Ishikawa (cell line): Measurements from ENCODE around the gene CSNK1D.

ENCODE experiments used
- CEBPB ChIP-seq: IDR thresholded peaks from 2 replicates; pipeline ENCODE4 v1.6.1; 2012
- CREB1 ChIP-seq: IDR thresholded peaks from 2 replicates; pipeline ENCODE4 v1.6.1; 2012; ENCODE audit warnings: low read depth
- EGR1 ChIP-seq: IDR thresholded peaks from 2 replicates; pipeline ENCODE4 v1.6.1; 2012
- EP300 ChIP-seq: IDR thresholded peaks from 2 replicates; pipeline ENCODE4 v1.6.1; 2012; ENCODE audit warnings: borderline replicate concordance
- FOXM1 ChIP-seq: IDR thresholded peaks from 2 replicates; pipeline ENCODE4 v1.6.1; 2012; ENCODE audit warnings: low read depth, borderline replicate concordance
- NFIC ChIP-seq: IDR thresholded peaks from 2 replicates; pipeline ENCODE4 v1.6.1; 2012
- RAD21 ChIP-seq: IDR thresholded peaks from 2 replicates; pipeline ENCODE4 v1.6.1; 2012; ENCODE audit warnings: low read depth
- TAF1 ChIP-seq: IDR thresholded peaks from 2 replicates; pipeline ENCODE4 v1.6.1; 2012; ENCODE audit warnings: low read depth, mild to moderate bottlenecking
- TCF12 ChIP-seq: IDR thresholded peaks from 2 replicates; pipeline ENCODE4 v1.6.1; 2012; ENCODE audit warnings: low read depth
- TEAD4 ChIP-seq: IDR thresholded peaks from 2 replicates; pipeline ENCODE4 v1.6.1; 2012
- YY1 ChIP-seq: IDR thresholded peaks from 2 replicates; pipeline ENCODE4 v1.6.1; 2012; ENCODE audit warnings: low read depth
- ZBTB7A ChIP-seq: IDR thresholded peaks from 2 replicates; pipeline ENCODE4 v1.6.1; 2012; ENCODE audit warnings: low read depth
- TF ChIP-seq, protein P1 (sequence below): IDR thresholded peaks from 2 replicates; pipeline ENCODE4 v1.6.1; 2012; ENCODE audit warnings: low read depth, mild to moderate bottlenecking
- TF ChIP-seq, protein P2 (sequence below): IDR thresholded peaks from 2 replicates; pipeline ENCODE4 v1.6.1; 2012
- TF ChIP-seq, protein P3 (sequence below): IDR thresholded peaks from 2 replicates; pipeline ENCODE4 v1.6.1; 2012

CSNK1D gene

GRCh38 chr17:82245134-82246039 is 28.1 kb downstream of the CSNK1D start:
- no peak for TF ChIP-seq EP300
- no peak for TF ChIP-seq RAD21
- no peak for TF ChIP-seq CEBPB
- no peak for TF ChIP-seq CREB1
- TF ChIP-seq, protein P1, sequence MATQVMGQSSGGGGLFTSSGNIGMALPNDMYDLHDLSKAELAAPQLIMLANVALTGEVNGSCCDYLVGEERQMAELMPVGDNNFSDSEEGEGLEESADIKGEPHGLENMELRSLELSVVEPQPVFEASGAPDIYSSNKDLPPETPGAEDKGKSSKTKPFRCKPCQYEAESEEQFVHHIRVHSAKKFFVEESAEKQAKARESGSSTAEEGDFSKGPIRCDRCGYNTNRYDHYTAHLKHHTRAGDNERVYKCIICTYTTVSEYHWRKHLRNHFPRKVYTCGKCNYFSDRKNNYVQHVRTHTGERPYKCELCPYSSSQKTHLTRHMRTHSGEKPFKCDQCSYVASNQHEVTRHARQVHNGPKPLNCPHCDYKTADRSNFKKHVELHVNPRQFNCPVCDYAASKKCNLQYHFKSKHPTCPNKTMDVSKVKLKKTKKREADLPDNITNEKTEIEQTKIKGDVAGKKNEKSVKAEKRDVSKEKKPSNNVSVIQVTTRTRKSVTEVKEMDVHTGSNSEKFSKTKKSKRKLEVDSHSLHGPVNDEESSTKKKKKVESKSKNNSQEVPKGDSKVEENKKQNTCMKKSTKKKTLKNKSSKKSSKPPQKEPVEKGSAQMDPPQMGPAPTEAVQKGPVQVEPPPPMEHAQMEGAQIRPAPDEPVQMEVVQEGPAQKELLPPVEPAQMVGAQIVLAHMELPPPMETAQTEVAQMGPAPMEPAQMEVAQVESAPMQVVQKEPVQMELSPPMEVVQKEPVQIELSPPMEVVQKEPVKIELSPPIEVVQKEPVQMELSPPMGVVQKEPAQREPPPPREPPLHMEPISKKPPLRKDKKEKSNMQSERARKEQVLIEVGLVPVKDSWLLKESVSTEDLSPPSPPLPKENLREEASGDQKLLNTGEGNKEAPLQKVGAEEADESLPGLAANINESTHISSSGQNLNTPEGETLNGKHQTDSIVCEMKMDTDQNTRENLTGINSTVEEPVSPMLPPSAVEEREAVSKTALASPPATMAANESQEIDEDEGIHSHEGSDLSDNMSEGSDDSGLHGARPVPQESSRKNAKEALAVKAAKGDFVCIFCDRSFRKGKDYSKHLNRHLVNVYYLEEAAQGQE: no peak
- TF ChIP-seq ZBTB7A: no peak
- TF ChIP-seq, protein P2, sequence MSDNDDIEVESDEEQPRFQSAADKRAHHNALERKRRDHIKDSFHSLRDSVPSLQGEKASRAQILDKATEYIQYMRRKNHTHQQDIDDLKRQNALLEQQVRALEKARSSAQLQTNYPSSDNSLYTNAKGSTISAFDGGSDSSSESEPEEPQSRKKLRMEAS: no peak
- TF ChIP-seq TEAD4: no peak
- no peak for TF ChIP-seq FOXM1
- TF ChIP-seq, protein P3, sequence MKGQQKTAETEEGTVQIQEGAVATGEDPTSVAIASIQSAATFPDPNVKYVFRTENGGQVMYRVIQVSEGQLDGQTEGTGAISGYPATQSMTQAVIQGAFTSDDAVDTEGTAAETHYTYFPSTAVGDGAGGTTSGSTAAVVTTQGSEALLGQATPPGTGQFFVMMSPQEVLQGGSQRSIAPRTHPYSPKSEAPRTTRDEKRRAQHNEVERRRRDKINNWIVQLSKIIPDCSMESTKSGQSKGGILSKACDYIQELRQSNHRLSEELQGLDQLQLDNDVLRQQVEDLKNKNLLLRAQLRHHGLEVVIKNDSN: no peak
- no peak for TF ChIP-seq TCF12

DNA sequence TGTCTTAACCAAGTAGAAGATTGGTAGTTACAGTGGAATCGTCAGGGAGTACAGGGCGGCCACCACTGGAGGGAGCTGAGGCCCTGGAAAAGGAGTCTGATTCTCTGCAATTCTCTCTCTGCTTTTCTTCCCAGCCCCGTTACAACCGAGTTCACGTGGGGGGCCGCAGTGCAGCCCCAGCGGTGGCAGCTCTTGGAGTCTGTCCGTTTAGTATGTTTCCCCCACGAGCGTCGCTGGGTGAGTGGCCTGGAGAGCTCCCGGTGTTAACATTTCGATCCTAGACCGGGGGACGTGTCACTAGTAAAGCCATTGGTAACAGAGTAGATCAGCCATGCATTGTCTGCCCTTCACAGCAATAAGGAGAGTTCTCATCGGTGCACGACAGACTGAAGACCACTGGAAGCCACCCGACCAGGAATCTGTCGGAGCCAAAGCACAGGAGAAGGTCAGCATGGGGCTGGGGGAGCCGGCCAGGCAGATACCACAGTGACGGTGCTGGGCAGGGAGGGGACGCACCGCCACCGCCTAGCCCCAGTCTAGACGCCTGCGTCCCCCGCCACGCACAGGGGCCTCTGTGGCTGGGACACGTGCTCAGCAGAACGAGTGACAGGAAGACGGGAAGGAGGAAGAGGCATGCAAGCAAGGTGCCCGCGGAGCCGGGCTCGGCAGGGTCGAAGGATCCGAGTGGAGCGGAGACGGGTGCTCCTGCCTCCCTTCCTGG is 28.9 kb downstream of the CSNK1D start:
- peak; percentile 31 for TF ChIP-seq RAD21
- TF ChIP-seq, protein P2: no peak
- no peak for TF ChIP-seq CEBPB
- TF ChIP-seq, protein P1: no peak
- no peak for TF ChIP-seq CREB1
- no peak for TF ChIP-seq YY1

DNA sequence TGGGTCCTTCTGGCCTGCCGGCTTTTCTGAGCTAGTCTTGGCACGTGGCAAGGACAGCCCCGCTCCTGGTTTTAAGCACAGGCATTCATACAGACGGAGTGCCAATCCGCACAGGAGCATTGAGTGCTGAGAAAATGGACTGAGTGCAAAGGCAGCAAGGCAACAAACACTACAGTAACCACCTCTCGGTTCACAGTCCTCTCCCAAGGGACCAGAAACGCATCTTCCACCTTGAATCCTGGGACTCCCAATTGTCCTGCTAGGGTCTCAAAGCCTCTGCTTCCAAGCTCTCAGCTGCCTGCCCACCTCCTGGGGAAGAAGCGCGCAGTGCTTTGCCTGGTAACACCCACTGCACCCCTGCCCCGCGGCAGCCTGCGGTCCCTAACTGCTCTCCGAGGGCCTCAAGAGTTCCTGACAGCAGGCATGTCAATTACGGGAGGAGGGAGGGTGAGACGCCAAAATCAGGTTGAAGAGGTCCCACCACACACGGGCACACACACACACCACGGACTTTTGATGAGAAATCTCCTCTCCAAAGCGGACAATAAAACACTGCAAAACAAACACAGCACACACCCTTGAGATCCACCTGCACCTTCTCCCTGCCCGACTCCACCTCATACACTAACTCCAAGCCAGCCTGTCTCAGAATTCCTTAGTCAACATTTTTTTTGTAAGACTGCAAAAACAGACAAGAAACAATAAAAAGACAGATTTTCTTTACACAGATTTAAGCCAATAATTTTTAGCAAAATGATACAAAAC is 29.7 kb downstream of the CSNK1D start:
- TF ChIP-seq, protein P1: no peak
- TF ChIP-seq TAF1: no peak
- TF ChIP-seq ZBTB7A: no peak
- no peak for TF ChIP-seq CREB1
- no peak for TF ChIP-seq YY1
- TF ChIP-seq EGR1: no peak
- TF ChIP-seq TEAD4: no peak
- TF ChIP-seq, protein P3: no peak
- TF ChIP-seq RAD21: no peak
- TF ChIP-seq NFIC: no peak
- TF ChIP-seq, protein P2: no peak
- TF ChIP-seq TCF12: no peak
- TF ChIP-seq FOXM1: no peak
- TF ChIP-seq EP300: no peak
- no peak for TF ChIP-seq CEBPB
